Superior temporal gyrus (tissue), 1 donor: ENCODE measurements around the gene CYFIP2.
"Not testable (repeated sequence)": the region's sequence is repeated elsewhere in the genome, so short reads cannot be mapped to it uniquely, and the experiment has no call there.

Source experiments
- DNase-seq: peaks from one replicate; pipeline ENCODE4 v3.0.0-alpha.2; 2016; ENCODE audit errors: extremely low spot score

CYFIP2 gene

DNA sequence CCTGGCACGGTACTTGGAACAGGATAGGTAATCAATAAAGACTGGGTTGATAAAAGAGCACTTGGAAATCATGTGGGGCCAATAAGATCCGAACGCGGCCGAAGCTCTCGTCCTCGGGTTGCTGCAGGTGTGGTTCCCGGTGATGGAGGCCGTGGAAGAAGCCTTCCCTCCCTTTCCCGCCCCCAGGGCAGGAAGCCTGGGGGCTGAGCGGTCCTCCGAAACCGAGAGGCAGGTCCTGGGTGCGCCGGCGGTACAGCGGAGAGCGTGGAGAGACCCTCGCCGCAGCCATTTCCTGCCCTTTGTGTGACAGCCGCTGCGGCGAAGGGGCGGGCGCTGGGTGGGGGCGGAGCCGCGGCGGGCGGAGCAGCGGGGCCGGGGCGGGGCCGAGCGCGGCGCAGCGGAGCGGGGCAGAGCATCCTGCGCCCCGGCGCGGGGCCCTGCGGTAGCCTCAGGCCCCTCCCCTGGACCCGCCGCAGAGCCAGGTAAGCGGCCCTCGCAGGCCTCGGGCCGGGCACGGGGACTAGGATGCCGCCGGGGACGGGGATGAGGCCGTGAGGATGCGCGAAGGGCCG, at the start of gene CYFIP2:
Gene CYFIP2, plus strand, starts transcription at position 410 of the 572 bp plus-strand sequence. CDS start 19,239 bp downstream, outside the sequence.
- DNase-seq: no peak

DNA sequence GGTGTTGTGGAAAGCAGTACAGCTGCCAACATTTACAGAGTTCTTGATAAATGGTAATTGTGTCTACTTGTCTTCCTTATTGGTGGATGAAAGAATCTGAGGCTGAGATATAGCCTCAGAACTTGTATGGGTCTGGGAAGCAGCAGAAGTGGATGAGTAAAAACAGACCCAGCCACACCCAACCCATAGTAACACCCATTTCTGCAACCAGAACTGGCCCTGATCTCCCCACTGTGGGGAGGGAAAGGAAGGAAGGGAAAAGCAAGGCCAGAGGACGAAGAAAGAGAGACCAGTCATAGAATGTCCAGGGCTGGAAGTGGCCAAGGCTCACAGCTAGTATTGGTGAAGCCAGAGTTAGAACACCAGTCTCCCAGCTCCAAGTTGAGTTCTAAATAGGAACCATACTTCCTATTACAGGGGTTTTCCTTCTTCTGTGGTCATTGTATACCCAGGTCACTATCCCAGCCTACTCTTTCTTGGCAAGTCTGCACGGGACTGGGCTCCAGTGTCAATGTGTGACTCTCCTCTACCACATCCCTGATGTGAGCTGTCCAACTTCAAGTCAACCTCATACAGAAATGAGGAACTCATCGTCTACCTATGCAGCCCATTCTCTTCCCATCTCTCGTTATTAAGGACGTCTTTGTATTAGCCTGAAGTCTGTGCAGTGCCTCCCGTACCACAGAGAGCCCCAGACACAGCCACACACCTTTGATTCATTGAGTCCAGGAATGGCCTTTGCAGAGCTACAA, 49.4 kb upstream of the CYFIP2 start:
- no peak for DNase-seq

DNA sequence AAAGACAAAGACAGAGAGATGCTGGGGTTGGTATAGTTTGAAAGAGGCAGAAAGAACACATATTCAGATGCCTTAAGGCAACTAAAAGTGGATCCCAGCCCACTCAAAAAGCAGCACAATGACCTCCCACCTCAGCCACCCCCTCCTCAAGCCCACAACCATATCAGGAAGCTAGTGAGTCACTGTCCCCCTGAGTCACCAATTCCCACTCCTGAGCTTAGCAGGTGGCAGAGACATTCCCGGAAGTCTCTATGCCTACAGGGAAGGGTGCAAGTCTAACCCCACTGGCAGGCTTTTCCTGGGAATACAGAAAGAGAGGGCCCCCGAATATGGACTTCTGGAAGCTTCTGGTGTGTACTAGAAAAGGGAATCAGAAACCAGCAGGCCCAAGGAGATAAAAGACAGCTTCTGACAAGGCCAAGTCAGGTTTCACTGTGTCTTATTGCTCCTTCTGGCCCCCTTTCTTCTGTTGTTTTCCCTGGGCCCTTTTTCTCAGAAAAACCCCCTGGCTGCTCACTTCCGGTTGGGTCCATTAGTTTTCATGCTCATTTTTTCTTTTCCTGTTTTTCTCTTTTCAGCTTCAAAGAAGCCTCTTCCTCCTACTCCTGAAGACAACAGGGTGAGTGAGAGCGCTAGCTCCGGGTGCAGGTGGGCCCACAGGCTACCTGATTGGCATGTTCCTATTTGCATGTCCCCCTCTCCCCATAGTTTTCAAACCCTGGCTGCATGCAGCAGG, 48.5 kb upstream of the CYFIP2 start:
- no peak for DNase-seq

DNA sequence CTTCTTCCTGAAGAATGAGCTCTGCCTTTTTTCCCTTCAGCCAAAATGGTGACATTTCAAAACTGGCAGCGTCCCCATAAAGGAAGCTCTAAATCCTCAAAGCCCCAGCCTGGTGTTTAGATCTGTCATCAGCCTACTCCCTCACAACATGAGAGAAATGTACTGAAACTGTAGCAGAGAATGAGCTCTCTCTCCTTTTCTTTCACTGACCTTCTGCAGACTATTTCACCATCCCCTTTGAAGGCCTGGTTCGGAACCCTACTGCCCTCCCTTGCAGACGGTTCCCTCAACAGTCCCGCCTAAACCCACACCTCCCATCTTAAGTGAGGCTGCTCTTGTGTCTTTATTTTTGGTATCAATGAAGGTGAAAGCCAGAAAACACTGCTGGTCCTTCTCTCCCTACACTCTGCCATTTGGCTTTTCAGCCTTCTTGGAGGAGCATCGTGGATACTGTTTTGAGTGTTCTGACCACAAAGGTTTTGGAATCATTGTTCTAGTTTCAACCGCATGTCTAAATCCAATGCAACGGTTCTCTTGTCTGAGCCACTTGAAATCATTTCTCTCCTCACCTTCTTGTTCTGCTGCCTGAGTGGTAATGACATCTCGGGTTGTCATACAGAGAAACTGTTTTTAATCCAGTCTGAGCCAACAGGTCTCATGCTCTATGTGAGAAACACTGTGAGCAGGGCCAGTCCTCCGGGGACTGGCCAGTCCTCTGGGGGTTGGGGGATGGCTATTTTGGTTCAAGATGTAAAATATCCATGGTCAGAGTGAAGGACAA, 46.2 kb upstream of the CYFIP2 start:
- no peak for DNase-seq

DNA sequence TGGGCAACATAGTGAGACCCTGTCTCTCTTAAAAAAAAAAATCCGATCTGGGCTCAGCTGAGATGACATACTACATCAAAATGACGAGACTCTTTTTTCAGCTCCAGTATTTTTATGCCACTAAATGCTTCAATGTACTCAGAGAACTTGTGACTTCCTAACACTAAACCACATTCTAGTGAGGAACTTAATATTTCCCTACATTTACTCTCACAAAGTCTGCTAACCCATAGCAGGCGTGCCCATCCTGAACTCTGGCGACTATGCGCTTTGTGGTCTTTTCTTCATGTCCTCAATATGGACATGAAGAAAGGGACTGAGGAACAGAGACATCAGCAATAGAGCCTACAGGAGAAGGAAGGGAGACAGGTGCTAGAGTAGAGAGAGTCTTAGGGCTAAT, 44.0 kb upstream of the CYFIP2 start:
- DNase-seq: no peak

DNA sequence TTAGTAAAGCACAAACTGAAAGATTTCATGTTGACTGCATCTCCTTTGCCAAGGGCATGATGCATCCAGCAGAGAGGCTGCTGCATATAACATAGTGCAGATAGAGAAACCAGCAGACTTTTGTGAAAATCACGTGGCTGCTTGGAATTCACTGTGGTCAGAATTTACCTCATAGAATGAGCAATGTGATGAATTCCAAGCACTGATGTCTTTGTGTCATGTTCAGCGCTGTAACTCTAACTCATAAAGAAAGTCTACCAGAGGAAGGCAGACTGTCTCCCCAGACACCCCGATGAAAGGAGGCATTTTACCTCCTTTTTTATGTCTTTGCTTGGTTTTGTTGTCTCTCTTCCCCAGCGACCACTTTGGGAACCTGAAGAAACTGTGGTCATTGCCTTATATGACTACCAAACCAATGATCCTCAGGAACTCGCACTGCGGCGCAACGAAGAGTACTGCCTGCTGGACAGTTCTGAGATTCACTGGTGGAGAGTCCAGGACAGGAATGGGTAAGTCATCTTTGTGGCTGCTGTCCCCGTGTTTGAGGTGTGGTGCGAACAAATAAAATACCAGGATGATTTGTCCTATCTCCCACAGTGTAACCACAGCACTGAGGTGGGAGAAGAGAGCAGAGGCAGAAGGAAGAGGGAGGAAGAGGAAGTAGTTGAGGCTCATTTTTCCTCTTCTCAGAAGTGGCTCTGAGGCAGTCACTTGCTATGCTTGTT, 43.3 kb upstream of the CYFIP2 start:
- no peak for DNase-seq

DNA sequence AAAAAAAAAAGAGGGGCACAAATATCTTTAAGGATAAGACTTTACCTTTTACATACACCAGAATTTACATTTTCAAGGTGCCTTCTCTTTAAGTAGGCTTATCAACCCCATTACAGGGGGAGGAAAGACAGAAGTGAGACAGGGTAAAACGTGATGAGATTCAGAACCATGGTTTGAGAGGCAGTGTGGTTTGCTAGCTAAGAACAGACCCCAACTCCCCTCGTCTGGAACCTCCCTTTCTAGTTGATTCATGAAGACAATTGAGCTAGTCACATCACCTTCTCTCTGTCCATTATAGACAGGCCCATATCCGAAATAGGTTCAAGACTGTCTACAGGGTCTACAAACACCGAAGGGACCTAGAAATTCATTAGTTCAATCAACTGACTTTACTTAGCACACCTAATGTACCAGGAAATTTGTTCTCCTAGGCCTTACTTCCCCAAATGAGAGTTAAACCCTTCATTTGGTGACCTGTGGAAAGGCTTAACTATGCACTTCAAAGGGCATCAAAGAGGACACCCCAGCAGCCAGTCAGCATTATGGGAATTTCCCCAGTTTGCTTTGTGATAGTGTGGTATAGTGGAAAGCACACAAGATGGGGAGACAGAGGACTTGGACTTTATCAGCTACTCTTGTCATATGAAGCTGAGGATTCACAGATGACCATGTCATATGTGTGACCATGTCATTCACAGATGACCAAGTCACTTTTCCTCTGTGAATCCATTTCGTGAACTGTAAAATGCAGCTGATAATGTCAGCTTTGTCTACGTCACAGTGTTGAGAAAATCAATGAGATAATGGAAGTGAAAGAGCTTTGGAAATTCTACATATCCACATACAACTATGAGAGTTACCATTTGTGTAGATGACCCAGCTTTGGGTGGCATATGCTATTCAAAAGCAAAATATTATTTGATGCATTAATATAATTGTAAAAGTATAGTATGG, 40.2 kb upstream of the CYFIP2 start:
- DNase-seq: no peak

DNA sequence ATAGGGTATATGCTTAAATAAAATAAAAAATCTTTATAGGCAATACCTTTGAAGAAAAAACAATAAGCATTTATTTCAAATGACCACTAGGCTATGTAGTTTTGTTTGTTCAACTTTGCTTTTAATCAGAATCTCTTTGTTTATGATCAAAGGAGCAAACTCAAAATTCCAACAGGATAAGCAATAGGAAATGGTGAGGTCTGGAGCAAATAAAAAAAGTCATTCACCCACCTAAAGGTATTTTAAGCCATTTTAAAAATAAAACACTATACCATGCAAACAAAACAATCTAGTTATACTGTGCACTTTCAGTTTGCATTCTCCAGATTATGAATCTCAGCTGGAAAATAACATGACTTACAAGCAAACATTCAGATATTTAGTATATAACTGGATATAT, 35.3 kb upstream of the CYFIP2 start:
- DNase-seq: no peak

DNA sequence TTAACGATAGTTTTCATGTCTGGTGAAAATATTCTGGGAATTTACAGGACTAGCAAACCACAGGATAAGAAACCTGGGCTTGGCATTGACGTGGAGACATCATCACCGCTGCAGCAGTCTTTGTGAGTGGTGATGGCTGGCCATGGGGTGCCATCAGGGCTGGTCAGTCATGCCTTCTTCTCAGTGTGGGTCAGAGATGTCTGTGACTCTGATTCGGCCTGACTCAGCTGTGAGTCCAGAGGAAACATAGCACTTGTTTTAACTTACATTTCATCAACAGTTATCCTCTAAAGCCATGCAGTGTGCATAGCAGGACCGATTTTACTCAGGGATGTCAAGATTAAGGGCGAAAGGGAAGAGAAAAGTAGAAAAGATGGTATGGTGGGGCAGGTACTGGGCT, 33.2 kb upstream of the CYFIP2 start:
- no peak for DNase-seq

DNA sequence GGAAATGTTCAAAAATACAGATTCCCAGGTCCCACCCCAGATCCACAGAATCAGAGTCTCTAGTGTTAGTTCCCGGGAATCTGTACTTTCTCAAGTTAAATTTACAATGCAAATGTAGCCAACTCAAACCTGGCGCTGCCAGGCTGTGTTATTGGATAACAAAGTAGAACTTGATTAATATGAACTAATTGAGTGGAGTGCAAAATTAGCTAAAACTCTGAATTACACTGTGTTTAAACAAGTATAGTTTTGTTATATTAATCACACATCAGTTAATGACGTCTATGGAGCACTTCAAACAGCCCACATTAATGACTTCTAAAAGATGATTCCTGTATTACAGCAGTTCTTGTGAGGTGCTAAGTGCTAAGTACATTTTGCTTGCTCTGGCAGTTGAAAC, 32.4 kb upstream of the CYFIP2 start:
- DNase-seq: no peak

DNA sequence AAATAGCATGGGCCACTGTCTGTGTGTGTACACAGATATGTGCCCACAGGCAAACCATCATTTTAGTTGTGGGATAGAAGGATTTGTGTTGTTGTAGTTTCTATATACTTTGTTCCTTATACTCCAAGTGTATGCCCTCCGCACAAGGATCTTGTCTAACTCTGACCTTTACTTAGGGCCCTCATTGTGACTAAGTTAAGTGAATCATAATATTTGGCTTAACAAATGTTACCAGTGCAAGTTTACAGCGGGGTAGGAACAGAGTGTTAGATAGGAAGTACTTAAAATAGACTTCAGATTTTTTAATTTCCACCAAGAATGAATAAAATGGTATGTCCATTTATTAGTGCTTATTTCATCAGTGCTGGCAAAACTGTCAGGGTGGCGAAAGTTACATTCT, 29.5 kb upstream of the CYFIP2 start:
- no peak for DNase-seq

DNA sequence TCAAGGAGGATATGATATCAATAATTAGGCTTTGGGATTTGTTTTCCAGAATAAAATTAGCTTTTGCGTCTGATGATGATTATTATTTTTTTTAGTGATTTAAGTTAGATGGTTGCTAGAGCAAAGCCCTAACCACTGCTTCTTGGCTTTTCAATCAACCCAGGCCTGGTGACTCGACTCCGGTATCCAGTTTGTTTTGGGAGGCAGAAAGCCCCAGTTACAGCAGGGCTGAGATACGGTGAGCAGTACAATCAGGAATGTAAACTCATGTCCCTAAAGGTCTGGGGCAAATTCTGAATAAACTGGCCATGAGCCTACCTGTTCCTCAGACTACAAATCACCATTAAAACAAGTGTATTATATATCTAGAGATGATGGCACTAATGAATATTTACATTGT, 24.4 kb upstream of the CYFIP2 start:
- no peak for DNase-seq

DNA sequence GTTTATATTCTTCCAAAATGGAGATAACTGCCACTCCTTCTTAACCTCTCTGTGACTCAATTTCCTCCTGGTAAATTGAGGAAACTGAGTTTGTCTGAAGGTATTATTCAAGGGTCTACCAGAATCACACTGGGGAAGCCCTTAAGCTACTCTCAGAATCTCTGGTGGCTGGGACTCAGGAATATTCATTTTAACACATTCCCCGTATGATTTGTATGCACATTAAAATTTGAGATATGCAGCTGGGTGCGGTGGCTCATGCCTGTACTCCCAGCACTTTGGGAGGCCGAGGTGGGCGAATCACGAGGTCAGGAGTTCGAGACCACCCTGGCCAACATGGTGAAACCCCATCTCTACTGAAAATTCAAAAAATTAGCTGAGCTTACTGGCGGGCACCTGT, 21.2 kb upstream of the CYFIP2 start:
- DNase-seq: not testable (repeated sequence)

DNA sequence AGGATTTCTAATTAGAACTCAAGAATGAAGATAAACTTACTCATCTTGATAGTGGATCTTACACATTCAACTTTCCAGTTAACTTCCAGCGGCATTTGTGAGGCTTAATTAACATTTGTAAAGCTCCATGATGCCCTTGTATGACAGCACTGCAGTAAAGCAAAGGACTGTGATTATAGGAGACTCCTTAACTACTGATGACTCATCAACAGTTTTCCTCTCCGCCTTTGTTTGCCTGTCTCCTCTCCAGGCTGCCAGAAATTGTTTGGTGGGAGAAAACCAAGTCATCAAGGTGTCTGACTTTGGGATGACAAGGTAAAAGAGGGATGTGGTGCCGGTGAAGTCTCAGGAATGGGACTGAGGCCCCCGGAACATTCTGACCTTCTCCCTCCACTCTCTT, 20.4 kb upstream of the CYFIP2 start:
- no peak for DNase-seq

DNA sequence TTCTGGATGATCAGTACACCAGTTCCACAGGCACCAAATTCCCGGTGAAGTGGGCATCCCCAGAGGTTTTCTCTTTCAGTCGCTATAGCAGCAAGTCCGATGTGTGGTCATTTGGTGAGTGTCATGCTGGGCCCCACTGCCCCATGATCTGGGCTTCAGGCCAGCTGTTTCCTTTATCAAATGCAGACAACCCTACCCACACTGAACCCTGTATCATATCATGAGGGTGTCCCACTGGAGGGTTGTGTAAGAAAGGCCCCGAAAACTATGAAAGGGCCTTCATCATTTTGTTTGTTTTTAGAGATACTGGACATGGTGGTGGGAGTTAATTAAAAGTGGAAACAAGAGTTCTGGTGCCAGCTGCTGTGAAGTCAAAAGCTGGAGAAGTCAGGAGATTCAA, 20.0 kb upstream of the CYFIP2 start:
- no peak for DNase-seq

DNA sequence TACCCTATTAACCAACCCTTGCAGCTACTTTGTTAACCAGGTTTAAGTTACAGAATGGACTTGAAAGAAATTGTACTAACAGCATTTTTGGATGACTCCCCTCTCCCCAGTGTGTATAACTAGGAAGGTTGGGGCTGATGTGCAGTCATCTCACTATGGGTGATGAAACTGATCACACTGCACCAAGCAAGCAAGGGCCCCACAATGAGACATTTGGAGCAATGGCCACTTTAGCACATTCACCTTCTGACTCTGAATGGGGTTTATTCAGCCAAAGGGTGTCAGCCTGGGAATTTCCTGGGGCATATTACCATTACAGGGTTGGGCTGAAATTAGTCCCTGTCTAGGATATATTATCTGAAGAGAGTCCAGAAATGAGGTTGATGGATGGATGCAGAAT, 18.7 kb upstream of the CYFIP2 start:
- DNase-seq: no peak

DNA sequence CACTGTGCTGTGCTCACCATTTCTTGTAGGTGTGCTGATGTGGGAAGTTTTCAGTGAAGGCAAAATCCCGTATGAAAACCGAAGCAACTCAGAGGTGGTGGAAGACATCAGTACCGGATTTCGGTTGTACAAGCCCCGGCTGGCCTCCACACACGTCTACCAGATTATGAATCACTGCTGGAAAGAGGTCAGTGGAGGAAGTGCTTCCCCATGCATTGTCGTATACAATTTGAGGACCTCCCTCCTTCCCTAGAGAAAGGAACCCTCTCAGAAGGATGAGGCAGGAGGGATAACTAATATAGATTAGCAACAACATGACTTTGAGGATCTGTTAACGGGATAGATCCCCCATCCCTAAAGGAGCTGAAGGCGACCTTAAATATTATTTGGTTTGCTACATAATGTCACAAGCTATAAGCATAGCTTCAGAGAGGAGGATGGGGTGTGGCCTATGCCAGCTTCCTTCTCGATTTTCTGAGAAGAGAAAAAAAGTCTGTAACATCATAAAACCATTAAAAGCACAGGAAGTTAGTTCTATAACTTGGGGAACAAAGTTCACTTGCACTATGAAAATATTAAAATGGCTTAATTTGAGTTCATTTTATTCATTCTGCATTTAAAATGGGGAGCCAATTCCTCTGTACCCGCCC, 17.0 kb upstream of the CYFIP2 start:
- DNase-seq: no peak

DNA sequence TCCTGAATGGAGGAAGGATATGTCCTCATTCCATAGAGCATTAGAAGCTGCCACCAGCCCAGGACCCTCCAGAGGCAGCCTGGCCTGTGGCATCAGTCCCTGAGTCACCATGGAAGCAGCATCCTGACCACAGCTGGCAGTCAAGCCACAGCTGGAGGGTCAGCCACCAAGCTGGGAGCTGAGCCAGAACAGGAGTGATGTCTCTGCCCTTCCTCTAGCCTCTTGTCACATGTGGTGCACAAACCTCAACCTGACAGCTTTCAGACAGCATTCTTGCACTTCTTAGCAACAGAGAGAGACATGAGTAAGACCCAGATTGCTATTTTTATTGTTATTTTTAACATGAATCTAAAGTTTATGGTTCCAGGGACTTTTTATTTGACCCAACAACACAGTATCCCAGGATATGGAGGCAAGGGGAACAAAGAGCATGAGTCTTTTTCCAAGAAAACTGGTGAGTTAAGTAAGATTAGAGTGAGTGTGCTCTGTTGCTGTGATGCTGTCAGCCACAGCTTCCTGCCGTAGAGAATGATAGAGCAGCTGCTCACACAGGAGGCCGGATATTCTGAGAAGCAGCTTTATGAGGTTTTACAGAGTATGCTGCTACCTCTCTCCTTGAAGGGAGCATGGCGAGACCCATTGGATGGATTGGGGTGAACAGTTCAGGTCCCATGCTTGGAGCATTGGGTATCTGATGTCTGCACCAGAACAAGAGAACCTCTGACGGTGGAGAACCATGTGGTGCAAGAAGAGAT, 13.0 kb upstream of the CYFIP2 start:
- no peak for DNase-seq

DNA sequence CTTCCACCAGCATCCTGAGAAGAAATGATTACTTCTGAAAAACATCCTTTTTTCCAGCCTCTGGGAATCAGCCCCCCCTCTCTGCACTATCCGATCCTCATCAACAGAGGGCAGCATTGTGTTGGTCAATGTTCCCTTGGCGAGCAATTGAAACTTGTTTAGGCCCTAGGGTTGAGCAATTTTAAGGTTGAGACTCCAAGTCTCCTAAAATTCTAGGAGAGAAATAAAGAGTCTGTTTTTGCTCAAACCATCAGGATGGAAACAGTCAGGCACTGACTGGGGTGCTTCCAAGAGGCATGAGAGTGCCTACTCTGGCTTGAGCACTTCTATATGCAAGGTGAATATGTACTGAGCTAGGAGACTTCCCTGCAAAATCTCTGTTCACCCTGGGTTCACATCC, 12.4 kb upstream of the CYFIP2 start:
- DNase-seq: peak; percentile 86
